NB4 (cell line): ENCODE data around the gene TGFB1.

ENCODE experiments used
- CTCF ChIP-seq: IDR thresholded peaks from one replicate; pipeline ENCODE4 v1.5.1; 2012; ENCODE audit warnings: low read depth, low read length
- MAX ChIP-seq: IDR thresholded peaks from 2 replicates; pipeline ENCODE4 v1.6.1; 2011; ENCODE audit warnings: low read depth, low read length
- MYC ChIP-seq: IDR thresholded peaks from 2 replicates; pipeline ENCODE4 v1.6.1; 2011; ENCODE audit warnings: low read depth, low read length
- POLR2A ChIP-seq: IDR thresholded peaks from 2 replicates; pipeline ENCODE4 v1.6.1; 2011; ENCODE audit warnings: mild to moderate bottlenecking; ENCODE audit not compliant: insufficient read length; ENCODE audit errors: extremely low read depth

GRCh38 chr19:41321600-41322270 lies 32.0 kb downstream of the TGFB1 start:
- TF ChIP-seq CTCF (peak; percentile 45), POLR2A (no peak), MYC (no peak), MAX (no peak)
